Stimulated activated naive CD4-positive, alpha-beta T cell treated with Interleukin-2 at 50 U/mL for 16 hours (primary cell): ENCODE data around the gene SOAT1.
"Not testable (repeated sequence)": the region's sequence is repeated elsewhere in the genome, so short reads cannot be mapped to it uniquely, and the experiment has no call there.

Source experiments
- DNase-seq: peaks from one replicate; lab custom pipeline; 2025; lab: John Stamatoyannopoulos, UW

SOAT1 gene

DNA sequence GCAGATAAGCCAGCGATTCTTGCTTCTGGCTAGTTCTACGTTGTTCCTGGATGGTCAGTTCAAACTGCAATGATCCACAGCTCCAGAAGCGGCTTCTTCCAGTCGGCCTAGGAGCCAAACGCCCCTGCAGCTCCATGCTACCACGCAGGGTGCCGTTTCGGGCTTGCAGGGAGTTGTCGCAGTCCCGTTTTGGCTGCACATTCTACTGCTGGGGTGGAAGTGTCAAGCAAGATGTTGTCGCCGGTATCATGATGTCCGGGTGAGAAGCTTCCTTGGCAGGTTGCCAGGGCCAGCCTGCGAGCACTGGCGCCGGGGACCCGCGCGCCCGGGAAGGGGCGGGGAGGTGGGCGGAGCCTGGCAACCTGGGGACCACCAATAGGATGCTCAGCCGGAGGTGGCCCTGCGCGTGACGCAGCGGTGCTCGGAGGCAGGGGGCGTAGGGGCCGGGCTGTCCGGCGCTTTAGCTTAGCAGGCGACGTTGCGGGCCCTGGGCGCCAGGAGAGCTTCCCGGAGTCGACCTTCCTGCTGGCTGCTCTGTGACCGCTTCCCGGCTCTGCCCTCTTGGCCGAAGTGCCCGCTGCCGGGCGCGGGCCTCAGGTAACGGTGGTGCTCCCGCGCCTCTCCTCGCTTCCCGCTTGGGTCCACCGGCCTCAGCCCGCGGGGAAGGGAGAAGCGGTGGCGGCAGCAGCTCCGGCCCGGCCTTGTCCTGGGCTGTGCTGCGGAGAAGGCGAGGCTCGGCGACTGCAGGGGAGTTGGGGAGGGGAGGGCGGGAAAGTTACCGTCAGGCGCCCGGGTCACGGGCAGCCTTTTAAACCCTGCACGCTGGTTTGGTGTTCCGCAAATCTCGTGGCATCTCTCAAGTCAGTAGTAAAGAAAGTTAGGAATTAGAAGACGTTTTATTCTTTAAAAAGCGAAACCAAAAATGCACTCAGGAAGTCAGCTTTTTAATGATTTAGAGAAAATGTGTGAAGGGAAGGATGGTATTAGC lies at the start of gene SOAT1:
Gene SOAT1, plus strand, starts transcription at position 458 of the 988 bp plus-strand sequence. CDS start 8,888 bp downstream, outside the sequence.
- DNase-seq, result peak; percentile 88

DNA sequence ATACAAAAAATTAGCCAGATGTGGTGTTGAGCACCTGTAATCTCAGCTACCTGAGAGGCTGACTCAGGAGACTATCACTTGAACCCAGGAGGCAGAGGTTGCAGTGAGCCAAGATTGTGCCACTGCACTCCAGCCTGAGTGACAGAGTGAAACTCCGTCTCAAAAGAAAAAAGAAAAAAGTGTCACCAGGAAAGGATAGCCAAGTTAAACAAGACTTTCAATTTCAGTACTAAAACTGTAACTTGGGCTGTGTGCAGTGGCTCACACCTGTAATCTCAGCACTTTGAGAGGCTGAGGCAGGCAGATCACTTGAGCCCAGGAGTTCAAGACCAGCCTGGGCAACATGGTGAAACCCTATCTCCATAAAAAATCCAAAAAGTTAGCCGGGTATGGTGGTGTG lies 48.2 kb upstream of the SOAT1 start:
- DNase-seq, result not testable (repeated sequence)

DNA sequence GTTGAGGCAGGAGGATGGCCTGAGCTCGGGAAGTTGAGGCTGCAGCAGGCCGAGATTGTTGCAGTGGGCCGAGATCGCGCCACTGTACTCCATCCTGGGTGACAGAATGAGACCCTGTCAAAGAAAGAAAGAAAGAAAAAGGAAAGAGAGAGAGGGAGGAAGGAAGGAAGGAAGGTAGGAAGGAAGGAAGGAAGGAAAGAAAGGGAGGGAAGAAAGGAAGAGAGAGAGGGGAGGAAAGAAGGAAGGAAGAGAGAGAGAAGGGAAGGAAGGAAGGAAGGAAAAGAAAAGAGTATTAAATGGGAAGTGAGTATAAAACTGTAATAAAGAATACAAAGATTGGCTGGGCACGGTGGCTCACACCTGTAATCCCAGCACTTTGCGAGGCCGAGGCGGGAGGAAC lies 45.7 kb upstream of the SOAT1 start:
- no peak for DNase-seq

DNA sequence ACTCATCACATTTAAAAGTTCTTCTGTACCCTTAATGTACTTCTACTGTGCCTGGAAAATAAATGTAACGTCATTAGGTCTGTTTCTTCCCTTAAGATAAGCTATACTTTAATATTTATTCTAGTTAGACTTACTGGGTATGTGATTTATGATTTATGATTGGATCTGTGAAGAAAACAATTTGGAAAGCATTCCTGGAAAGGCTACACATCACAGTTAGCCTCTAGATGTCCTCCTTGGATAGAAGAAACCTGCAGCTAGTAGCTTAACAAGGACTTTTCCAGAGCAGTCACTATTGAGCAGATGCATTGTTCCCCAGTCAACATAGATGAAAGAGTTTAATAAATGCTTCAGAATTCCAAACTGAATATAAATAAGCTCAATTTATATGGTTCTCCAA lies 41.9 kb upstream of the SOAT1 start:
- DNase-seq, result no peak

DNA sequence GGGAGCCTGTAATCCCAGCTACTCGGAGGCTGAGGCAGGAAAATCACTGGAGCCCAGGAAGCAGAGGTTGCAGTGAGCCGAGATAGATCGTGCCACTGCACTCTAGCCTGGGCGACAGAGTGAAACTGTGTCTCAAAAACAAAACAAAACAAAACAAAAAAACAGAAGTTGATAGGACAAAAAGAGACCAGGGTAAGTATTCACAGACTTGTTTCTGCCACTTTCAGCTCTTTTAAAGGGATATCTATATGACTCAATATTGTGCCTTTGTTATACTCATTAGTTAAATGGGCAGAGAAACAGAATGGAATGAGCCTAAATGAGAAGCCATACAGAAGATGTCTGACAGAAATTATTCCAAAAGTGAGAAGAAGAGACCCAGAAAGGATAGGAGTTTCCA lies 41.0 kb upstream of the SOAT1 start:
- no peak for DNase-seq

DNA sequence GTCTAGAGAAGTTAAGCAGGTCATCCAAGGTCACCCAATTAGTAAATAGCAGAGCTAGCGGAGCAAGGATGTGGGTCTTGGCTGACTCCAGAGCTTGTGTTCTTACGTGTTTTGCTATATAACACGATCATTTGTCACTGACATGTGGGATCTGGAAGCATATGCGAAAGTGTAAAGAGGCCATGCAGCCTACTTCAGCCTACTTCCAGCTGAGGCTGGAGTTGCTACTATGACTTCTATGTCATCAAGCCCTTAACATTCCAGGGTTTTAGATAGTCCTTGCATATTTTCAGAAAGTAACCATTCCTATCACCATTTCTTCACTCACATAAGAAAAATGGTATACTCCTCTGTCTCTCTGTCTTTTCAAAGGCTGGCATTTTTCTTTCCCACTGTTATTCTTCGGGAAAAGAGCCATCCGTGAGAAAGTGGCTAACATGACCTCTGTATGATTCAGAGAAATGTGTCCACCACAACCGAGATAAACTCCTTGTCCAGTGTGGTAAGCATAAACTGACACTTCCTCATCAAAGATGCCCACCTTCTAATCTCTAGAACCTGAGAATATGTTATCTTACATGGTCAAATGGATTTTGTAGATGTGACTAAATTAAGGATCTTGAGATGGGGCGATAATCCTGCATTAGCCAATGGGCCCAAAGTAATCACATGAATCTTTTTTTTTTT lies 40.2 kb upstream of the SOAT1 start:
- DNase-seq, result no peak

DNA sequence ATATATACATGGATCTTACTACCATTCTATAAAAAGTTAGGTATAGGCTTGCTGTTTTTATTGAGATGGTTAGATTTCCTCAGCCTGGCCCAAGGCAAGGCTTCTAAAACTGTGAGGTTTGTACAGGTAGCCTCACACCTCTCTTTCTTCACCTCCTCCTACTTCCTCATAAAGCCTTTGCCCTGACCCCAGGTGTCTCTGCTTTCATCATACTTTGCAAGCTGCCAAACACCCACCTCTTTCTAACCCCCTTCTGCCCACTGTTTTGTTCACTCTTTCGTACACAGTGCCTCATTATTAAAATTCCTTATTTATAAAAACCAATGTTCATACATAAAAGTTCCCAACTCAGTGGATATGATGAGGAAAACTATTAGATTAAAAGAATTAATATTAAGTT lies 31.4 kb upstream of the SOAT1 start:
- no peak for DNase-seq

DNA sequence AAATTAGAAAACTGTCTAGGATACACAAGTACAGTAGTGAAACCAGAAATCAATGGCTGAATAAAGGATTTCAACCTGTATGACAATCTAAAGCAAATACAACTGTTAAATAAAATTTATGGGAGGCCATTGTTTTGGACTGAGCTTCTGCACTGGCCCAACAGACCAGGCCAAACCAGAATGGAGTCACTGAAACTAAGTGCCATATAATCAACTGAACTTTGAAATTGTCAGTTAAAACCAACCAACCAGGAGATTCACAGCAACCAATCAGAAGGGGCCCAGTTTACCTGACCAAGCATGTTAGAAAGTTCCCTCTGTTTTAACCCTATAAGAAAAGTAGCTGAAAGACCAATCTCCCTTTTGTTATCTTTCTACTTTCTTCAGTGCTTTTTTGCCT lies 30.5 kb upstream of the SOAT1 start:
- DNase-seq, result no peak

DNA sequence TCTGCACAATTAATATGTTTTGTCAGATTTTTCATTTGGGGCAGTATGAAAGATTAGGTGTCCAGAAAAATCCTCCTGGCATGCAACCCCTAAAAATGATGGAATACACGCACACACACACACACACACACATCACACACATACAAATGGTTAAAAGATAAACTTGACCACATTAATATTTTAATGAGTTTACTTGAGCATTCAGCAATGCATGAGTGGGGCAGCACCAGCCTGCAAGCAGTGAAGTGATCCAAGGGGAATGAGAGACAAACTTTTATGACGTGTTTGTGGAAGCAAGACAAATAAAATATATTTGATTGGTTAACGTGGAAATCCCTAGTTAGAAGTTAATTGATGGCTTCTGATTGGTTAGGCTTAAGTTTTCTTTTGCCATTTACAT lies 29.1 kb upstream of the SOAT1 start:
- no peak for DNase-seq

DNA sequence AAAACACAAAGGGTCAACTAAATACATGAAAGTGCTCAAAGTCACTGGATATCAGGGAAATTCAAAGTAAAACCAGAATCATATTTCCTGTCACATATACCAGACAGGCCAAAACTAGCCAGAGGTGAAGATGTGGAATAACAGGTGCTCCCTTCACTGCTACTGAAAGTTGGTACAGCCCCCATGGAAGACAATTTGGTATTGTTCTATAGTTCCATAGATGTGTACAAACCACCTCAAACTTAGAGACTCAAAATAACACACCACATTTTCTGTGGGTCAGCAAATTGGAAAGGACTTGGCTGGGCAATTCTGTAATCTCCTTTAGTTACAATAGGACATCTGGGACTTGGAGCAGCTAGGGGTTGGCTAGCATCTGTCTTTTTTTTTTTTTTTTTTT lies 24.5 kb upstream of the SOAT1 start:
- DNase-seq, result no peak

DNA sequence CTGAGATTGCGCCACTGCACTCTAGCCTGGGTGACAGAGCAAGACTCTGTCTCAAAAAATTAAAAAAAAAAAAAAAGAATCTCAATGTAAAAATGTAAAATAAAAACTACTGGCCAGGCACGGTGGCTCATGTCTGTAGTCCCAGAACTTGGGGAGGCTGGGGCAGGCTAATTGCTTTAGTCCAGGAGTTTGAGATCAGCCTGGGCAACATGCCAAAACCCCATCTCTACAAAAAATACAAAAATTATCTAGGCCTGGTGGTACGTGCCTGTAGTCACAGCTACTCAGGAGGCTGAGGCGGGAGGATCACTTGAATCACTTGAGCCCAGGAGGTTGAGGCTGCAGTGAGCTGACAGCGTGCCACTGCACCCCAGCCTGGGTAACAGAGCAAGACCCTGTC lies 19.2 kb upstream of the SOAT1 start:
- DNase-seq, result not testable (repeated sequence)

DNA sequence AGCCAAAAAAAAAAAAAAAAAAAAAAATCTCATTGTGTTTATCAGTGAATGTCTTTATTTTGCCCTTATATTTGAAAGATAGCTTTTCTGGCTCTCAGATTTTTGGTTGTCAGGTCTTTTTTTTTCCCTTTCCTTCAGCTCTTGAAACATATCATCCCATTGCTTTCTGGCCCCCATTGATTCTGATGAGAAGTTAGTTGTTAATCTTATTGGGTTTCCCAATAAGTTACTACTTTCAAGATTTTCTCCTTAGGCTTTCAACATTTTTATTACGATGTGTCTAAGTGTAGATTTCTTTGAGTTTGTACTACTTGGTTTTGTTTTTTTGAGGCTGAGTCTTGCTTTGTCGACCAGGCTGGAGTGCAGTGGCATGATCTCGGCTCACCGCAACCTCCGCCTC lies 14.7 kb upstream of the SOAT1 start:
- DNase-seq, result no peak

DNA sequence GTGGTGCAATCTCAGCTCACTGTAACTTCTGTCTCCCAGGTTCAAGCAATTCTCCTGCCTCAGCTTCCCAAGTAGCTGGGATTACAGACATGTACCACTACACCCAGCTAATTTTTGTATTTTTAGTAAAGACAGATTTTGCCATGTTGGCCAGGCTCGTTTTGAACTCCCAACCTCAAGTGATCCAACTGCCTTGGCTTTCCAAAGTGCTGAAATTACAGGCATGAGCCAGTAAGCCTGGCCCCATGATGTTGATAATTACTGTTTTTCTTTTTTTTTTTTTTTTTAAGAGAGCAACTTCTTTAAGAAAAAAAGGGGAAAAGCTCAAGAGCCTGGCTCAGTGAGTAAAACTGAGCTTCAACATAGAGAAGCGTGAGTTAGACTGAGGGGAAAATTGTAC lies 9.6 kb upstream of the SOAT1 start:
- DNase-seq, result no peak

DNA sequence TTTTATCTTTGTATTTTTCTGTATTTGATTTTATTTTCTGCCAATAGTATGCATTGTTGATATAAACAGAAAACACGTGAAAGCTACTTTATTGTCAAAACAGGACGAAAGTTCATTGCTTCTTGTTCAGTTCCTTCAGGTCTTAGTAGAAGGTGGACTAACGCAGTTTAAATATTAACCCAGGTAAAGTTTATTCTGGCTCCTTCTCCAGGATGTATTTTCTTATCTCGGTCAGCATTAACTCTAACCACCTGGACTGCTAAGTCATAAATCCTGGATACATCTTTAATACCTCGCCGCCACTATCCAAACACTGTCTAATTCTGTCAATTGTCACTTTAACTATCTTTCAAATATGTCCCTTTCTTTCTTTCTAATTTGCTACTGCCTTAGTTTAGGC lies 5.7 kb upstream of the SOAT1 start:
- no peak for DNase-seq

DNA sequence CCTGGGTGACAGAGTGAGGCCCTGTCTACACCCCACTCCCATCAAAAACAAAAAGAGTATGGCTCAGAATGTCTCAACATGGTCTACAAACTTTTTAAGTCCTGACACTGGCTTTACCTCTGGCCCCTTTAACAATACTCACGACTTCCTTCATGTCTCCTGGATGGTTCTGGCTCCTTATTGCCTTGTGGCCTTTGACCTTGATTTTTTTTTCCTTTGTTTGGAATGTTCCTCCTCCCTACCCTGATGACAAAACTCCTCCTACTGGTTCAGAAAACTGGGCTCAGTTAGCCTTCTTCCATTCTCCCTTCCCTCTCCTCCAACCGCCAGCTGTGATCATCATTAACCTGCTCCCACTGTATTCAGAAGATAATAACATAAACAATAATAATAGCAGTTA lies 4.6 kb upstream of the SOAT1 start:
- no peak for DNase-seq

DNA sequence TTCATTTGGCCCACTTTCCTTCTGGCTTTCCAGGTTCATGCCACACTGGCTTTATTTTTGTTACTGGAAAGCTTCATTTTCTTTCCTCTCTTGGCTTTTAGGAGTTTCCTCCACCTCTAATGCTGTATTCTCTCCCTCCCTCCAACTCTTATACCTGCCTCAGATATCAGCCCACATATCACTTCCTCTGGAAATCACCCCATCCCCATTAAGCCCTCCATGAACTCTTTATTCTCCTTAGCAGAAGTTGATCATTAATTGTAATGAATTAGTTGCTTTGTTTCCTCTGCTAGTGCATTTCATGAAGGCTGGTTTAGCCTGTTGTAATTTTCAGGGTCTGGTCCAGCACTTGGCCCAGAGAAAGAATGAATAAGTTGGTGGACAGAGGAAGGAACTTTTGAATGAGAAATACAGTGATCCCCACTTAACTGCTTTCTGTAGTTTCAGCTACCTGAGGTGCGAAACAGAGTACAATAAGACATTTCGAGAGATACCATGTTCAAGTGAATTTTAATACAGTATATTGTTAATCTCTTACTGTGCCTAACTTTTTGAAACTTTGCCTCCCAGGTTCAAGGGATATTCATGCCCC lies 1.7 kb downstream of the SOAT1 start:
- DNase-seq, result no peak

DNA sequence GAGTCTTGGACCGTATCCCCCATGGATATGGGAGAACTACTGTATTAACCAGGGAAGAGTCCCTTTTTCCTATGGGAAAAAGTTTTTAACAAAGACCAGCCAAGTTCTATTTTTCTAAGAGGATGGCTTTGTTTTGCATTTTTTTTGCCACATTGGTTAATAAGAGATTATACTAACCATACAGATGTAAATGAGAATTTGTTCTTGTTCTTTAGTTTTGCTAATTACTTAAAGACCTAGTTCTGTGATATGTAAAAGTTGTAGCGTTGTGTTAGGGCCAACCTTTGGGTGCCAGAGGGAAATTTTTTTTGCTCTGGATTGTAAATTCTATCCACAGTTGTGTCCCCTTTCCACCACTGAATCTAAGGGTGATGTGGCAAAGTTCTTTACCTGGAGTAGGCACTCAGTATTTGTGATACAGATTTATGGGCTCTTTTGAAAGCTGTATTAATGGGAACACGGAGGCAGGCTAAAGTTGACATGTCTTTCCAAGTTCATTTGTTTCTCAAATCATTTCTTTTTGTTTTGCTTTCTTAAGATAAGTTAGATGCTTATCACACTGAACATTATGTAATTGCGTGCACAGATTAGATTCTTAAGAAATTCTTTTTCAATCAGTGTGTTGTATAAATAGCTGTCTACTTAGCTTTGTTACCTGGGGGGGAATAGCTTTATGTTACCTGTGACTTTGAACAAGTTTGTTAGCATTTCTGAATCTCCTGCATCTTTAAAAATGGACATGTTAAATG lies 2.9 kb downstream of the SOAT1 start:
- DNase-seq, result no peak

DNA sequence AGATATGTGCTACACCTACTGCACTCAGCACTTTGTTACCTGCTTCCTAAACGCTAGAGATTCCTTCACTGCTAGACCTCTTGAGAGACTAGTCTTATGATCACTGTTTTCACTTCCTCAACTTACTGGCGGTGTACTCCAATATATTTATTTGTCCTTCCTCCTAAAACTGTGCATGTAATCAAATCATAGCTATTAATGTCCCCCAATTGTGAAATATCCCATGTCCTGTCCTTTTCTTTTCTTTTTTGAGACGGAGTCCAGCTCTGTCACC lies 3.4 kb downstream of the SOAT1 start:
- no peak for DNase-seq

DNA sequence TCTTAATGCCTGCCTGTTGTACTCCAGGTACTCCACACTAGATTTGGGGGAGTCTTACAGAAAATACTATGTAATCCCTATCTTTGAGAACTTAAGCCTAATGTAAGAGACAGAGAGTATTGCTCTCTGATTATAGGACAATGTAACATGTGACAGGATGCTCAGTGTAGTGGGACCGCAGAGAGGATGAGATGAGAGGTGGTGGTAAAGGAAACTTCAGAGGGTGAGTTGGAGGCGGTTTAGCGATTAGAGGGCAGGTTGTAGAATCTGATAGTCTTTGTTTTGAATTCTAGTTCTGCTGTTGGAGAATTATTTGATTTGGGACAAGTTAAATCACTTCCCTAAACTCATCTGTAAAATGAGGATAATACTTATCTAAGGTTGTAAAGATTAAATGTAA lies 5.4 kb downstream of the SOAT1 start:
- DNase-seq, result no peak

DNA sequence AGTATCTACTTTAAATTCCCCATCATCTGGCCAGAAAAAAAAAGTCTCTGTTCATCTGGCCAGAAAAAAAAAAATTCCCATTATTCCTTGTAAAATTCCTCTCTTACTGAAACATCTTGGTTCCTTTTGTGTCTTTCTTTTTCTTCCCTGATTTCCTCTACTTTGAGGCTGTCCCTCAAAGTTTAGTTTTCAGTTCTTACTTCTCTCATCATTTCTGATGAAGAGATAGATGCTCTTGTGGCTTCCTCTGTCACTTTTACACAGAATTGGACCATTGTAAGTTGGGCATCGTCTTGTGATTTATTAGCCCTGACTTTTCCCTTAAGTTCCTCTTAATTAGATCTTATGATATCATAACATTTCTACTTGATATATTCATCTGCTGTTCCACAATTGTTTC lies 6.5 kb downstream of the SOAT1 start:
- DNase-seq, result no peak

DNA sequence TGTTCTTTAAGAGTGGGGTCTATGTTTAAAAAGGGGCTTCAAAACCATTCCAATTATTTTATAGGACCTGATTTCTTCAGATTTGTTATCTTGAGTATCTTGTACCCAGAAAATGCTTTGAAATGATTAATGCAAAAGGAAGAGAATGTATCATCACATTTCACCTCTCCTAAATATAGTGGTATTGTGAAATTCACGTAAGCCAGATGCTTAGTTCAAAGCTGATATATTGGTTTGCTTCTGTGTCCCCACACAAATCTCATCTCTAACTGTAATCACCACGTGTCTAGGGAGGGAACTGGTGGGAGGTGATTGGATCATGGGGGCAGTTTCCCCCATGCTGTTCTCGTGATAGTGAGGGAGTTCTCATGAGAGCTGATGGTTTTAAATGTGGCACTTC lies 8.5 kb downstream of the SOAT1 start:
- no peak for DNase-seq

DNA sequence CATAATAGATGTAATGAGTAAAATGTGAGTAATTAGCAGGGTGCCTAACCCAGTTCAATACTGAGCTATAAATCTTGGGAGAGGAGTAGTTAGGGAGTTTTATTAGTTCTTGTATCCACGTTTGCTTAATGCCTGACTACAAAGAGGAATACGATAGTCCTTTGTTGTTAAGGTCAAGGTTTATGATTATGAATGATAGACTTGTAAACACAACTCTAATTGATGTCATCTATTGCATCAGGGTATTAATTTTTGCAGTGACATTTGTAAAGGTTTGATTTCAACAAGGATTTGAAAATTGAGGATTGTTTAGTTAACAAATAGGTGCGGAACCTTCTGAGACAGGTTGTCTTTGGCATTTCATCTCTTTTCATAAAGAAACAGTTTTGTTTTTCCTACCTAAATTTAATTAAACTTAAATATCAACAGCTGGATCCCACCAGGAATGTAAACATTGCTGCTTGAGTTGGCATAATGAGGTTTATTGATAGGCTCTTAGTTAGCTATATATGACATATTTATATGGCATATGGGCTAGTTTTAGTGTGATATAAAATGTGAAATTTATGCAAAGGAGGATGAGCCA lies 9.7 kb downstream of the SOAT1 start:
- no peak for DNase-seq
